ENCODE data around the gene ABL2. TPM values are rescaled to one million over a fixed set of nuclear protein-coding genes. Genes with fewer than 3 reads are reported as not detected.
"Not testable (repeated sequence)": the region's sequence is repeated elsewhere in the genome, so short reads cannot be mapped to it uniquely, and the experiment has no call there.

ABL2 gene
- total RNA-seq, 2 experiments from 2014 or later, result 8.2 to 8.4 TPM

- POLR2A ChIA-PET, result no interaction called here
- TF ChIP-seq CTCF (IDR thresholded peaks at IDR 0.05), result no peak
- no peak for DNase-seq
- peaks cover 18% of the 10 kb centered on the region for H3K4me1 Mint-ChIP-seq (ENCODE audit: low read depth)
- peak overlapping the region; percentile 2 for H3K27ac Mint-ChIP-seq
- H3K4me3 Mint-ChIP-seq, result no peak overlapping the region
- H3K9me3 Mint-ChIP-seq, result no peaks in the 10 kb centered on the region
- ATAC-seq, result no peak
- CTCF ChIA-PET, result no interaction called here
- no peaks in the 10 kb centered on the region for H3K27me3 Mint-ChIP-seq
- H3K36me3 Mint-ChIP-seq (ENCODE audit: low read depth), result peaks cover 11% of the 10 kb centered on the region
- intact Hi-C loops (cut with micrococcal nuclease), result no loop called here
Measured at GRCh38 chr1:179217943-179218507, 11.5 kb downstream of the ABL2 start.

DNA sequence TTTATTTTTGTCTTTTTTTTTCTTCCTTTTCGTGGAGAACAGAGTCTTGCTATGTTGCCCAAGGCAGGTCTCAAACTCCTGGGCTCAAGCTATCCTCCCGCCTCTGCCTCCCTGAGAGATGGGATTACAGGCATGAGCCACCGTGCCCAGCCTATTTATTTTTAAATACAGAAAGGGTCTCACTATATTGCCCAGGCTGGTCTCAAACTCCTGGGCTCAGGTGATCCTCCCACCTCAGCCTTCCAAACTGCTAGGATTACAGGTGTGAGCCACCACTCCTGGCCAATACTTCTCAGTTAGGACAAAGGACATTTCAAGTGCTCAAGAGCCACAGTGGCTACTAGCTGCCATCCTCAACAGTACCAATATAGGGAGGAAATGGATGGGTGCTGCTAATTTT, 16.2 kb downstream of the ABL2 start:
- DNase-seq; CTCF ChIA-PET; H3K4me3 Mint-ChIP-seq; intact Hi-C loops (cut with micrococcal nuclease); H3K27ac Mint-ChIP-seq; H3K27me3 Mint-ChIP-seq; H3K36me3 Mint-ChIP-seq (ENCODE audit: low read depth); H3K9me3 Mint-ChIP-seq; ATAC-seq: not testable (repeated sequence)
- H3K4me1 Mint-ChIP-seq (ENCODE audit: low read depth), result peaks cover 19% of the 10 kb centered on the region
- POLR2A ChIA-PET, result interaction anchor here (0.7 kb wide), 1 partner anchor 13 kb away, joined by 3 read pairs; no protein-coding TSS in a partner anchor

DNA sequence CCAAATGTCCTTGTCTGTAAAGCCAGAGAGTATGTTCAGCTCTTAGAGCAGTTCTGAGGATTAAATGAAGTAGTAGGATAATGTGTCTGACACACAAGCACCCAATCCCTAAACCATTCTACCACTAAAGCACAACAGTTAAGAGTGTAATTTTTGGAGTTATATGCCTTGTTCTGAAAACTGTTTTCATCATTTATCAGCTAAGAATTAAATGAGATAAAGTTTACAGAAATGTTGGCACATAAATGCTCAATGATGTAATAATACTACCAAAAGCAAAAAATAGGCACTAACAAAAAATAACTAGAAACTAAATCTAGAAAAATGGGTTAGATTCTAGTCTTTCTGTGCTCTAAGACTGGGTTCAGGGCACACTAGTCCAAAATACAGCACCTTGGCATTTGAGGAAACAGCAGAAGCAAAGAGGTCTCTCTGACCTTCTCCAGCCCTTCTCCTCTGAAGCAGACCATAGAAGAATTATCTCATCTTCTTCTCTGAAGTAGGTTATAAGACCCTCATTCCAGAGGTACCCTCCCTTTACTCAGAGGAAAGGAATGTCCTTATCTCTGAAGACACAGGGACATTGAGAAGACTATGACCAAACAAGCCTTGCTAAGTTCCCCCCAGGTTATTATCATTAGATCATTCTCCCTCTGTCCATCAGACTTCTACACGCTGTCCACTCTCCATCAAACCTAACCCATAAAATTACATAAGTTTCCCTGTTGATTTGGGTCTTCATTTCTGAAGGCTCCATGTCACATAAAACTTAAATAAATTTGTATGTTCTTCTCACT, 20.6 kb downstream of the ABL2 start:
- no peak overlapping the region for H3K27ac Mint-ChIP-seq
- ChIA-PET POLR2A (interaction anchor here (0.5 kb wide), 1 partner anchor 308 kb away, joined by 3 read pairs; no protein-coding TSS in a partner anchor), CTCF (interaction anchor here (0.7 to 1.3 kb wide), 3 partner anchors 55 to 159 kb away, joined by 3 read pairs; no protein-coding TSS in a partner anchor)
- H3K4me3 Mint-ChIP-seq, result no peak overlapping the region
- DNase-seq, result no peak
- H3K27me3 Mint-ChIP-seq, result no peaks in the 10 kb centered on the region
- intact Hi-C loops (cut with micrococcal nuclease), result loop anchor here (10.0 kb wide), 1 partner anchor 124 kb away; the partner anchor contains the start of gene TOR3A
- H3K9me3 Mint-ChIP-seq, result peaks cover 5% of the 10 kb centered on the region
- peaks cover 26% of the 10 kb centered on the region for H3K4me1 Mint-ChIP-seq (ENCODE audit: low read depth)
- ATAC-seq, result no peak
- TF ChIP-seq CTCF (IDR thresholded peaks at IDR 0.05), result no peak
- H3K36me3 Mint-ChIP-seq (ENCODE audit: low read depth), result peaks cover 13% of the 10 kb centered on the region

- no peak for TF ChIP-seq CTCF (IDR thresholded peaks at IDR 0.05)
- Mint-ChIP-seq H3K27ac (no peak overlapping the region), H3K36me3 (ENCODE audit: low read depth) (peaks cover 9% of the 10 kb centered on the region), H3K4me1 (ENCODE audit: low read depth) (peaks cover 38% of the 10 kb centered on the region), H3K27me3 (no peaks in the 10 kb centered on the region), H3K9me3 (peaks cover 3% of the 10 kb centered on the region), H3K4me3 (no peak overlapping the region)
- intact Hi-C loops (cut with micrococcal nuclease), result loop anchor here (10.0 kb wide), 1 partner anchor 122 kb away; the partner anchor contains the start of gene TOR3A
- ATAC-seq (no peak), DNase-seq (no peak)
- ChIA-PET CTCF (interaction anchor here (1.3 to 1.7 kb wide), 2 partner anchors 75 to 86 kb away, joined by 3 to 5 read pairs; no protein-coding TSS in a partner anchor), POLR2A (no interaction called here)
Measured at GRCh38 chr1:179206812-179207211, 22.7 kb downstream of the ABL2 start.

- ChIA-PET CTCF (no interaction called here), POLR2A (no interaction called here)
- no peak overlapping the region for H3K4me3 Mint-ChIP-seq
- TF ChIP-seq CTCF (IDR thresholded peaks at IDR 0.05), result no peak
- H3K4me1 Mint-ChIP-seq (ENCODE audit: low read depth), result peaks cover 48% of the 10 kb centered on the region
- intact Hi-C loops (cut with micrococcal nuclease), result loop anchor here (10.0 kb wide), 1 partner anchor 120 kb away; the partner anchor contains the start of gene TOR3A
- peak overlapping the region; percentile 81 for H3K27ac Mint-ChIP-seq
- H3K9me3 Mint-ChIP-seq, result peaks cover 3% of the 10 kb centered on the region
- H3K27me3 Mint-ChIP-seq, result no peaks in the 10 kb centered on the region
- peak; percentile 91 for ATAC-seq
- peaks cover 5% of the 10 kb centered on the region for H3K36me3 Mint-ChIP-seq (ENCODE audit: low read depth)
- peak; percentile 28 for DNase-seq
Measured at GRCh38 chr1:179205284-179205683, 24.2 kb downstream of the ABL2 start.

Data from activated CD8-positive, alpha-beta T cell treated with anti-CD3 and anti-CD28 coated beads for 36 hours (primary cell).